GM21717 (cell line): Measurements from ENCODE around the gene SYS1.

Source experiments
- ATAC-seq: cut with Tn5 transposase; IDR thresholded peaks from one replicate; pipeline ENCODE4 v1.9.1; 2021; ENCODE audit warnings: mild to moderate bottlenecking, moderate library complexity; ENCODE audit not compliant: unreplicated experiment

SYS1 gene

DNA sequence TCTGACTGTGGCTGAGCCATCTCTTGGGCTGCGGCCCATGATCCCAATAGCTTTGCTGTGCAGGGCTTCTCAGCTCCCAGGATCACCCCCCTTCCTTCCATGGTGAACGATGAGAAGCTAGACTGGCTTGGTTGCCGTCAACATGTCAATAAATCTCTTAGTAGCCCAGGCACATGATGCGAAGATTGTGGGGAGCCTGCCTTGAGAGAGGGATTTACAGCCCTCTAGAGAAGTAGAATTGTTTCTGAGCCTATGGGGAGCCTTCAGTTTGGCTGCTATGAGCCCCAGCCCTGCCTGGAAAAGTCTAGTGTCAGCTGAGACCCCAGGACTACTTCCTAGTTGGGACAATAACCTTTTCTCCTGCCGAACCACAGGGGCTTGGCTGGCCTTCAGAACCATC, 49.7 kb downstream of the SYS1 start:
- no peak for ATAC-seq

DNA sequence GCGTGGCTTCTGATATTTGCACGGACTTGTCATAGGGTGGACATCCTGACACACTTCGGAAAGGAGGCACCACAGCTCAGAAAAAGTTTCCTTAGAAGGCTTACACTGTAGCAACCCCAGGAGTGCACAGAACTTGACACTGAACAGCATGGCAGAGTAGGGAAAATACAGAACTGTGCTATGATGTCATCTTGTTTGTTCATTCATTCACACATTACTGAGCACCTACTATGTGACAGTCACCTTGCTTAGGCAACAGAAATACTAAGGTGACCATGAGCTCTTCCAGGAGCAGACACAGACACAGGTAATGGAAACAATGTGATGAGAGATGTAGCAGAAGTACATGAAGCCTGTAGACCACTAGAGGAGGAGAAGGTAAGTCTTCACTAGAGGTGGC, 50.5 kb downstream of the SYS1 start:
- no peak for ATAC-seq

DNA sequence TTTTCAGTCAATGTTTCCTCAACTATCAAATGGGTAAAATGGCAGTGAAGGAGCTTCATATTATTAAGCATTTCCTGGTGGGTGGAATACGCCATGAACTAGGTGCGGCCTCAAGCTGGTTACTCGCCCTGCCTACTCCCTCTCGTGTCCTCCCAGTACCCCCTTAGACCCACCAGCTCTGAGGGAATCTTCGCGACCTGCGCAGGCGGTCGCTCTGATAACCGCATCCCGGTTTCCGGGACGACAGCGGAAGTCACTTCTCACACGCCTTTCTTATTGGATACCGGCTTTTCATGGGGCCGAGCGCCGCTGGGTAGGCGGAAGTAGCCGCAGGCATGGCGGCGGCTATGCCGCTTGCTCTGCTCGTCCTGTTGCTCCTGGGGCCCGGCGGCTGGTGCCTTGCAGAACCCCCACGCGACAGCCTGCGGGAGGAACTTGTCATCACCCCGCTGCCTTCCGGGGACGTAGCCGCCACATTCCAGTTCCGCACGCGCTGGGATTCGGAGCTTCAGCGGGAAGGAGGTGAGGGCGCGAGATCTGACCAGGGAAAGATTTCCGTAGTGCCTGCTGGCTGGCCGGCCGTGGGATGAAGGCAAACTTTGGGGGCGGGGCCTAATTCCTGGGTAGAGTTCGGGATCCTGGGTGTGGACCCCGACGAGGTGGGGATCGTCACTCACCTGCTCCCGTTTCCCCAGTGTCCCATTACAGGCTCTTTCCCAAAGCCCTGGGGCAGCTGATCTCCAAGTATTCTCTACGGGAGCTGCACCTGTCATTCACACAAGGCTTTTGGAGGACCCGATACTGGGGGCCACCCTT, 53.1 kb downstream of the SYS1 start, which contains the start of gene PIGT:
Gene PIGT, plus strand, starts transcription at position 320 of the 816 bp plus-strand sequence. Its CDS starts 16 bp downstream, at position 336.
- ATAC-seq, result peak; percentile 77

DNA sequence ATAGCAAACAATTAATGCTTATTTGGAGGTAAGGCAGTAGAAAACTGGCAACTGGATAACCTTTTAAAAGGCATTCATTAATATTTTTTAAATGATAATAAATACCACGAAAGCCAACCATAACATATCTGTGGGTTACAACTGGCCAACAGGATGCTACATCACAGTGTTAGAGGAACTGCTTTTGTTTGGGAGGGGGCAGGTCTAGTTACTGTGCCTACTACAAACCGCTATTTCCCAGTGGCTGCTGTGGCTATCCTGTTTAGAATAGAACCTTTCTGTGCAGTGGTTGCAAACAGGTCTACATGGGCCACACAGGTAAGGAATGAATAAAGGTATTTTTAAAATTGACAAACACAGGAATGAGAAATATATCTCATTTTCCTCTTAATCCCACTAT, 54.0 kb downstream of the SYS1 start:
- ATAC-seq, result no peak
